ENCODE data around the gene VCX3B.
"Not testable (repeated sequence)": the region's sequence is repeated elsewhere in the genome, so short reads cannot be mapped to it uniquely, and the experiment has no call there.

VCX3B gene

GRCh38 chrX:8464530-8464929, at the start of gene VCX3B:
Gene VCX3B, plus strand, starts transcription at chrX:8464830. Its CDS starts 621 bp downstream, at chrX:8465451.
- not testable (repeated sequence) for DNase-seq

- DNase-seq: no peak
These were observed 46.3 kb upstream of the VCX3B start for GRCh38 chrX:8418301-8418700.

GRCh38 chrX:8424912-8425311, 39.7 kb upstream of the VCX3B start:
- no peak for DNase-seq

GRCh38 chrX:8429692-8430249, 34.9 kb upstream of the VCX3B start:
- DNase-seq: no peak

- DNase-seq: no peak
These were observed 34.2 kb upstream of the VCX3B start for GRCh38 chrX:8430444-8430843.

DNA sequence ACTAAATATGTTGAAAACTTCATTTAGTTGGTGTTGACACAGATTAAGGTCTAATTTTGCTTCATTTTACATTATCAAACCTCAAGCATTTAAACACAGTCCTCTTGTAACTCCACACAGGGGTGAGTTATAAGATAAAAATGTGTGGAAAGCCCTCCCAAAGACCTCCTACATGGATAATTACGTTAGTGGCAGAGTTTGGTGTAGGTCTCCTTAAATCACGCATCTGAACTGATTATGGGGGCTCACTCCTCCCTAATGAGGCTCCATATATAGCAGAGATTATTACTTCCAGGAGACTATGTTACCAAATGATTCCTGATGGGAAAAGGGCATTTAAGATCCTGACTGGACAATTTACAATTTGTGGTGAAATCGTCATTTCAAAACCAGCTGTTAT, 32.2 kb upstream of the VCX3B start:
- no peak for DNase-seq

- no peak for DNase-seq
These were observed 31.2 kb upstream of the VCX3B start for GRCh38 chrX:8433109-8434062.

GRCh38 chrX:8447368-8447767, 17.3 kb upstream of the VCX3B start:
- no peak for DNase-seq

- not testable (repeated sequence) for DNase-seq
These were observed 12.3 kb upstream of the VCX3B start for GRCh38 chrX:8452343-8452742.

DNA sequence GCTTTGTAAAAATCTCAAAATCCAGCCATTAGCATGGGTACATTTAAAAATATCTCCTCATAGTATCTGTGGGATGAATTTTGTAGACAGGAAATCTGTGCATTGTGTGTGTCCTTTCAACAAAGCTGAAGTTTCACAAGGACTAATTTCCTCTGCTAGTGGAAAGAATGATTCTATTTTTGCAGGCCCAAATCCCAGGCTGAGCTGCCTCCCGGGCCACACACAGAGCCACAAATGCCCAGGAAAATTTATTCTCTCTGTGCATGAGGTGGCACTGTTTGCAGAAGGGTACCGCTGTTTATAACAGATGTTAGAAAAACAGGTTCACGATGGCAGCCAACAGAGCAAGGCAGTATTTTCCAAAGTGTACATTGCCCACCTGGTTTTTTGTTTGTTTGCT, 11.0 kb upstream of the VCX3B start:
- no peak for DNase-seq

GRCh38 chrX:8455557-8455956, 9.1 kb upstream of the VCX3B start:
- no peak for DNase-seq

DNA sequence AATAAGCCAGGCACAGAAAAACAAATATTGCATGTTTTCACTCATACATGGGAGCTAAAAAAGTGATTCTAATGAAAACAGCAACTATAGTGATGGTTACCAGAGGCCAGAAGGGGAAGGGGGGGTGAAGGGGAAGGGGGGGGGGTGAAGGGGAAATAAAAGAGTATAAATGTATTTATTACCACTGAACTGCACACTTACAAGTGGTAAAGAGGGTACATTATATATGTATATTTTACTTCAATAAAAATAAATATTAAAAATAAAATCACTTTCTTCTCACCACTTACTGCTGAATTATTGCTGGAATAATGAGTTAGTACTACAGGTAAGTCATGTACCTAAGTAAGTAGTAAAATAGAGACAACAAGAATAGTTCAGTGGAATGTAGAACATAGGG, 2.1 kb upstream of the VCX3B start:
- no peak for DNase-seq

GRCh38 chrX:8484360-8484949, 19.8 kb downstream of the VCX3B start:
- no peak for DNase-seq

DNA sequence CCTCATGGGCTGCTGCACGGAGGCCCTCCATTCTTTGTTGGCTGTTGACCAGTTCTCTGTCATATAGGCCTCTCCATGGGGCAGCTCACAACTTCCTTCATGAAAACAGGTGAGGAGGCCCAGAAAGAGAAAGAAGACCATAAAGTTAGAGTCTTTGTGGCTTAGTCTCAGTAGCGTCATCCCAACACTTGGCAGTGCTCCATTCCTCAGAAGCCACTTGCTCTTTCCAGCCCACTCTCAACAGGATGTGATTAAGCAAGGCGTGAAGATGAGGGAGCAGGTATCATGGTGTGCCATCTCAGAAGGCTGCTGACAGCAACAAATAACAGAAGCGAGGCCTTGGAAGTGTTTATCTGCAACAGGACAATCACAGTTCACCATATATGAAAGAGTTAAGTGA, 30.4 kb downstream of the VCX3B start:
- DNase-seq: not testable (repeated sequence)

- no peak for DNase-seq
These were observed 35.6 kb downstream of the VCX3B start for GRCh38 chrX:8500203-8500602.

DNA sequence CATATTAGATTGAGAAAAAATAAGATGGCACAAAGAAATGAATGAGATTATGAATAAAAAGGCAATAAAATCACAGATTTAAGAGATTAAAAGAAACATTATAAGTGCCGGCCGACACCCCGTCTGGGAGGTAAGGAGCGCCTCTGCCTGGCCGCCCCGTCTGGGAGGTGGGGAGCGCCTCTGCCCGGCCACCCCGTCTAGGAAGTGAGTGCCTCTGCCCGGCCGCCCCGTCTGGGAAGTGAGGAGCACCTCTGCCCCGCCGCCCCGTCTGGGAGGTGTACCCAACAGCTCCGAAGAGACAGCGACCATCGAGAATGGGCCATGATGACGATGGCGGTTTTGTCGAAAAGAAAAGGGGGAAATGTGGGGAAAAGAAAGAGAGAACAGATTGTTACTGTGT, 37.5 kb downstream of the VCX3B start:
- not testable (repeated sequence) for DNase-seq

- no peak for DNase-seq
These were observed 39.8 kb downstream of the VCX3B start for GRCh38 chrX:8504451-8504850.

Measured in stimulated activated CD8-positive, alpha-beta memory T cell treated with anti-CD3 and anti-CD28 coated beads, Interleukin-4, amount 100 ng/mL, for 48 hours (primary cell).